NOMO-1 treated with DMSO at 0.1 percent for 48 hours (cell line): ENCODE results near the gene UMAD1.

Source experiments
- DNase-seq: peaks from one replicate; lab custom pipeline; 2025; ENCODE audit not compliant: unreplicated experiment; lab: John Stamatoyannopoulos, UW

Gene UMAD1

GRCh38 chr7:7687800-7688199 lies 47.2 kb downstream of the UMAD1 start:
- DNase-seq: no peak

- no peak for DNase-seq
These were observed 47.8 kb downstream of the UMAD1 start for GRCh38 chr7:7688310-7688709.

- no peak for DNase-seq
These were observed 48.4 kb downstream of the UMAD1 start for GRCh38 chr7:7688956-7689355.

GRCh38 chr7:7693881-7694280 lies 53.3 kb downstream of the UMAD1 start:
- no peak for DNase-seq

- DNase-seq: no peak
These were observed 54.0 kb downstream of the UMAD1 start for GRCh38 chr7:7694542-7694941.

GRCh38 chr7:7695111-7695817 lies 54.7 kb downstream of the UMAD1 start:
- no peak for DNase-seq

GRCh38 chr7:7696458-7697119 lies 56.0 kb downstream of the UMAD1 start:
- peak; percentile 44 for DNase-seq

- no peak for DNase-seq
These were observed 58.4 kb downstream of the UMAD1 start for GRCh38 chr7:7698930-7699329.

GRCh38 chr7:7699380-7699779 lies 58.8 kb downstream of the UMAD1 start:
- no peak for DNase-seq

- DNase-seq: no peak
These were observed 59.4 kb downstream of the UMAD1 start for GRCh38 chr7:7699970-7700369.

- no peak for DNase-seq
These were observed 61.0 kb downstream of the UMAD1 start for GRCh38 chr7:7701527-7701926.

GRCh38 chr7:7702826-7703225 lies 62.3 kb downstream of the UMAD1 start:
- no peak for DNase-seq

GRCh38 chr7:7703427-7703826 lies 62.9 kb downstream of the UMAD1 start:
- no peak for DNase-seq

GRCh38 chr7:7704867-7705266 lies 64.3 kb downstream of the UMAD1 start:
- DNase-seq: no peak

GRCh38 chr7:7705318-7705717 lies 64.8 kb downstream of the UMAD1 start:
- DNase-seq: no peak

GRCh38 chr7:7706101-7706511 lies 65.6 kb downstream of the UMAD1 start:
- DNase-seq: no peak

- no peak for DNase-seq
These were observed 66.1 kb downstream of the UMAD1 start for GRCh38 chr7:7706556-7707172.

- DNase-seq: no peak
These were observed 66.7 kb downstream of the UMAD1 start for GRCh38 chr7:7707246-7707645.

- no peak for DNase-seq
These were observed 67.3 kb downstream of the UMAD1 start for GRCh38 chr7:7707806-7708205.

GRCh38 chr7:7709291-7709690 lies 68.7 kb downstream of the UMAD1 start:
- DNase-seq: no peak

GRCh38 chr7:7710469-7710868 lies 69.9 kb downstream of the UMAD1 start:
- DNase-seq: no peak

GRCh38 chr7:7713730-7714129 lies 73.2 kb downstream of the UMAD1 start:
- DNase-seq: no peak
